Fibroblast of pulmonary artery (primary cell): ENCODE data around the gene CHML.

ENCODE experiments used
- DNase-seq: peaks from one replicate; pipeline ENCODE4 v3.0.0-alpha.2; 2010; ENCODE audit warnings: low read depth
- H3K4me3 ChIP-seq: replicated peaks from 2 replicates; pipeline ENCODE4 v1.5.1; 2011; ENCODE audit warnings: low read depth, mild to moderate bottlenecking, control low read depth, low read length, moderate library complexity
- TF ChIP-seq, protein P1 (sequence below): IDR thresholded peaks from 2 replicates; pipeline ENCODE4 v1.5.1; 2011; ENCODE audit warnings: mild to moderate bottlenecking, control low read depth, low read length, inconsistent platforms; ENCODE audit errors: missing control alignments

CHML gene

DNA sequence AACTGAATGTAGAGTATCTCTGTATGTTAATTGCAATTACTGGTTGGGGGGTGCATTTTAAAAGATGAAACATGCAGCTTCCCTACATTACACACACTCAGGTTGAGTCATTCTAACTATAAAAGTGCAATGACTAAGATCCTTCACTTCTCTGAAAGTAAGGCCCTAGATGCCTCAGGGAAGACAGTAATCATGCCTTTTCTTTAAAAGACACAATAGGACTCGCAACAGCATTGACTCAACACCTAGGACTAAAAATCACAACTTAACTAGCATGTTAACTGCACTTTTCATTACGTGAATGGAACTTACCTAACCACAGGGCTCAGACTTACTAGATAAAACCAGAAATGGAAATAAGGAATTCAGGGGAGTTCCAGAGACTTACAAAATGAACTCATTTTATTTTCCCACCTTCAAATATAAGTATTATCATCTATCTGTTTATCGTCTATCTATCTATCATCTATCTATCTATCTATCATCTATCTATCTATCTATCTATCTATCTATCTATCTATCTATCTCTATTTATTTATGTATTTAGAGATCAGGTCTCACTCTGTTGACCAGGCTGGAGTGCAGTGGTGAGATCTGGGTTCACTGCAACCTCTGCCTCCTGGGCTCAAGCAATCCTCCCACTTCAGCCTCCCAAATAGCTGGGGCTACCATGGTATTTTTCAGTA lies 47.8 kb downstream of the CHML start:
- DNase-seq = no peak
- no peak overlapping the region for H3K4me3 ChIP-seq
- TF ChIP-seq, protein P1, sequence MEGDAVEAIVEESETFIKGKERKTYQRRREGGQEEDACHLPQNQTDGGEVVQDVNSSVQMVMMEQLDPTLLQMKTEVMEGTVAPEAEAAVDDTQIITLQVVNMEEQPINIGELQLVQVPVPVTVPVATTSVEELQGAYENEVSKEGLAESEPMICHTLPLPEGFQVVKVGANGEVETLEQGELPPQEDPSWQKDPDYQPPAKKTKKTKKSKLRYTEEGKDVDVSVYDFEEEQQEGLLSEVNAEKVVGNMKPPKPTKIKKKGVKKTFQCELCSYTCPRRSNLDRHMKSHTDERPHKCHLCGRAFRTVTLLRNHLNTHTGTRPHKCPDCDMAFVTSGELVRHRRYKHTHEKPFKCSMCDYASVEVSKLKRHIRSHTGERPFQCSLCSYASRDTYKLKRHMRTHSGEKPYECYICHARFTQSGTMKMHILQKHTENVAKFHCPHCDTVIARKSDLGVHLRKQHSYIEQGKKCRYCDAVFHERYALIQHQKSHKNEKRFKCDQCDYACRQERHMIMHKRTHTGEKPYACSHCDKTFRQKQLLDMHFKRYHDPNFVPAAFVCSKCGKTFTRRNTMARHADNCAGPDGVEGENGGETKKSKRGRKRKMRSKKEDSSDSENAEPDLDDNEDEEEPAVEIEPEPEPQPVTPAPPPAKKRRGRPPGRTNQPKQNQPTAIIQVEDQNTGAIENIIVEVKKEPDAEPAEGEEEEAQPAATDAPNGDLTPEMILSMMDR = no peak

DNA sequence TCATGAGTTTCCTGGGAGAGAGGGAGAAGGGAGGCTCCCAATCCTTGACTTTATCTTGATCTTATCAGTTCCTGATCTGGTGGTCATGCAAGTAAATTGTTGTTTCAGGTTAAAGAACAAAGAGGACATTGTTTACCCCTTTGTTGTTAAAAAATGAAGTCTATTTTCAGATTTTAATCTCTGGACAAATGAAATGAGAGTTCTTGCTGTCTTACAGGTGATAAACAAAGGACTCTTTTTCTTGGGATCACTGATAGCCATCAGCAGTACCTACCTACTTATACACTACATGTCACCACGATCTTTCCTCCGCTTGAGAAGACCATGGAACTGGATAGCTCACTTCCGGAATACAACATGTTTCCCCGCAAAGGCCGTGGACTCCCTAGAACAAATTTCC lies 48.4 kb downstream of the CHML start:
- TF ChIP-seq, protein P1 = no peak
- no peak overlapping the region for H3K4me3 ChIP-seq
- DNase-seq = no peak

DNA sequence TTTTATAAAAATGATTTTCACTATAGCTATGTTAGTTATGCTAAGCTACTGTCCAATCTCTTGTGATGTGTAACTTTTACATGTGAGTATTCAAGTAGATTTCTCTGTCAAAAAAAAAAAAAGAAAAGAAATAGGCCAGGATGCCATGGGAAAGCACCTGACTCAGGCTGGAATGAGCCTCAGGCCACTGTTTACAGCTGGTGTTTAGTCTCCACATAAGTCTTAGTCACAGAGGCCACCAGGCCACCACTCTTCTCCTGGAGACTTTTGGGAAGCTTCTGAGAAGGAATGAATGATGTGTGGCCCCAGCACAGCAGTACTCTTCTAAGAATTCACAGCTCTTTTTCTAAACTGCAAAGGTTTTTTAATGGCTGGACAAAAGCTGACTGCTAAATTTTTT lies 48.9 kb downstream of the CHML start:
- no peak for DNase-seq
- no peak overlapping the region for H3K4me3 ChIP-seq
- TF ChIP-seq, protein P1 = no peak

DNA sequence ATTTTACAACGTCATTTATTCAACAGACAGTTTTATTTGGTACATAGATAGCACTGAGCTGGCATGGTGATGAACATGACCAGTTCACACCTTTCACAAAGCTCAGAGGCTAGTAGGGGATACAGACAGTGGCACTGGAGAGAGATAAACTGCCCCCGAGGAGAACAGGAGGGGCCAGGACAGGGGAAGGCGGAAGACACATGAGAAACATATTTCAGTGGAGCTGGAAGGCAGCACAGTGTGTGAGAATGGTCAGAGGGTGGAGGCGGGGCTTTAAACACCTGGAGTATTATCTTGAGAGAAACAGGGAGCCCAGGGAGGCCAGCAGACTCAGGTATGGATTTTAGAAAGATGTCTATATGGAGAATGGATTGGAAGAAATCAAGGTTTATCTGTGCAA lies 49.5 kb downstream of the CHML start:
- no peak for DNase-seq
- TF ChIP-seq, protein P1 = no peak

More for the DNA sequence above, 49.5 kb downstream of the CHML start:
- no peak overlapping the region for H3K4me3 ChIP-seq
